T-cell (primary cell): ENCODE results near the gene MYRF. TPM values are rescaled to one million over a fixed set of nuclear protein-coding genes. Genes with fewer than 3 reads are reported as not detected.

Experiments
- ATAC-seq, 4 experiments: fragments of 200-7000 bp in 3 of 4; fragments of 150-1000 bp in 1 of 4; cut with Tn5 transposase; replicated peaks in 1 of 4; 1 replicate in 3 of 4; 2 replicates in 1 of 4; pipeline ENCODE4 v1.10.0; 2021; ENCODE audit warnings: moderate library complexity in 3 of 4, mild to moderate bottlenecking in 2 of 4, moderate number of reproducible peaks in 1 of 4
- CTCF ChIA-PET, 2 donors: fragments of 300-600 bp; sonication (Branson Sonifier 250); formaldehyde crosslinking; loops; one replicate each; lab custom pipeline; 2022; ENCODE audit warnings: antibody characterized with exemption in 2 of 2; lab: Charles Lee
- POLR2A ChIA-PET, 2 donors: fragments of 300-600 bp; sonication (Branson Sonifier 250); formaldehyde crosslinking; loops; one replicate each; lab custom pipeline; 2022; ENCODE audit warnings: antibody characterized with exemption in 2 of 2; lab: Charles Lee
- DNase-seq, 35 experiments: peaks; one replicate each; pipeline versions ENCODE4 v3.0.0 to v3.0.0-alpha.2; 2013 to 2023
- H3K27ac ChIP-seq: one replicate; pipeline ENCODE4 v1.5.1; 2013; ENCODE audit warnings: low read length
- H3K27me3 ChIP-seq, 2 experiments: replicated peaks in 1 of 2; 1 replicate in 1 of 2; 2 replicates in 1 of 2; pipeline versions ENCODE4 v1.6.1 to v1.7.0; 2013; ENCODE audit warnings: low read length in 1 of 2, mixed read lengths in 1 of 2; ENCODE audit not compliant: control insufficient read depth in 2 of 2, insufficient read depth in 2 of 2; ENCODE audit errors: extremely low read depth in 1 of 2
- H3K36me3 ChIP-seq, 2 donors: 1 replicate in 1 of 2; 2 replicates in 1 of 2; pipeline versions ENCODE4 v1.6.1 to v1.7.0; 2013; ENCODE audit warnings: low read length in 1 of 2; ENCODE audit not compliant: control insufficient read depth in 2 of 2, insufficient read depth in 1 of 2; ENCODE audit errors: extremely low read depth in 1 of 2
- H3K4me1 ChIP-seq, 2 experiments: 1 replicate in 1 of 2; 2 replicates in 1 of 2; pipeline versions ENCODE4 v1.6.1 to v1.7.0; 2013; ENCODE audit warnings: low read length in 2 of 2, mixed read lengths in 1 of 2; ENCODE audit not compliant: insufficient read depth in 2 of 2, control insufficient read depth in 1 of 2; ENCODE audit errors: extremely low read depth in 1 of 2
- H3K4me3 ChIP-seq, 2 donors: 1 replicate in 1 of 2; 2 replicates in 1 of 2; pipeline versions ENCODE4 v1.5.1 to v1.7.0; 2013; ENCODE audit warnings: mild to moderate bottlenecking in 2 of 2, low read length in 1 of 2, moderate library complexity in 1 of 2; ENCODE audit not compliant: control insufficient read depth in 1 of 2; ENCODE audit errors: extremely low read depth in 1 of 2
- H3K9me3 ChIP-seq: 2 replicates; pipeline ENCODE4 v1.7.0; 2013
- H3K27ac Mint-ChIP-seq, 2 donors: one replicate each; pipeline ENCODE4 v1.8.0; 2020 to 2021; ENCODE audit warnings: mild to moderate bottlenecking in 2 of 2, mixed read lengths in 2 of 2
- H3K27me3 Mint-ChIP-seq, 2 donors: one replicate each; pipeline ENCODE4 v1.8.0; 2021 to 2022; ENCODE audit warnings: mixed read lengths in 2 of 2
- H3K36me3 Mint-ChIP-seq: one replicate; pipeline ENCODE4 v1.8.0; 2021; ENCODE audit warnings: mixed read lengths
- H3K4me1 Mint-ChIP-seq, 3 donors: one replicate each; pipeline ENCODE4 v1.8.0; 2020 to 2022; ENCODE audit warnings: mixed read lengths in 3 of 3, mild to moderate bottlenecking in 1 of 3
- H3K4me3 Mint-ChIP-seq, 3 donors: one replicate each; pipeline ENCODE4 v1.8.0; 2020 to 2022; ENCODE audit warnings: mild to moderate bottlenecking in 3 of 3, mixed read lengths in 3 of 3, moderate library complexity in 3 of 3
- H3K9me3 Mint-ChIP-seq, 3 donors: one replicate each; pipeline ENCODE4 v1.8.0; 2020 to 2022; ENCODE audit warnings: mixed read lengths in 3 of 3
- WGBS: methylation state at CpG from one replicate; pipeline ENCODE4 v1.1.5; 2013; ENCODE audit warnings: missing lambda C conversion rate; ENCODE audit not compliant: insufficient coverage; 5-methylcytosine and 5-hydroxymethylcytosine counted together
- total RNA-seq, 35 experiments: library from RNA in 6 of 35; stranded (reverse) in 6 of 35; fragments of 120-200 nt in 1 of 35; gene quantifications; one replicate each; pipeline versions ENCODE4 v1.2.1 to v1.2.4 and lab custom pipeline; 2013 to 2026

MYRF gene
- total RNA-seq, 5 donors from 2014 or later (not counting 1 experiment from before 2014, with no cell fraction given) = 0.95 to 4.9 (median 1.5) TPM

DNA sequence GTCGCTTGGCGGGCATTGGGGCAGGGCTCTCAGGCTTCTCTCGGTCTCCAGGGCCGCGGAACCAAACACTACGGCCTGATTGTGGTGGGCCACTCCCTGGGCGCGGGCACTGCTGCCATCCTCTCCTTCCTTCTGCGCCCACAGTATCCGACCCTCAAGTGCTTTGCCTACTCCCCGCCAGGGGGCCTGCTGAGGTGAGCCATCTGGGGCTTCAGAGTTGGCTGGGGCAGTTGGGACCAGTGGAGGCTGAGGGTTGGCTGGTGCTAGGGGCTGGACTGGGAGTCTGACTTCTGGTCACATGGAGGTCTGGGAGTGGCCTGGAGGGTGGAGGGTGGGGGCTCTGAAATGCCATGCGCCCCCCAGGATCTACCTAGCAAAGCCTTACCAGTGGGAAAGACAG lies 15.3 kb upstream of the MYRF start:
- H3K4me3 ChIP-seq = no peak overlapping the region
- no peak overlapping the region for H3K27ac Mint-ChIP-seq
- H3K4me1 ChIP-seq = peaks cover 0 to 4% of the 10 kb centered on the region in 2 experiments
- H3K27ac ChIP-seq = no peak overlapping the region
- no peak overlapping the region for H3K4me3 Mint-ChIP-seq
- H3K36me3 Mint-ChIP-seq = no peaks in the 10 kb centered on the region
- peaks cover 2 to 7% (median 4%) of the 10 kb centered on the region in 3 donors for H3K4me1 Mint-ChIP-seq
- ATAC-seq (no peak), DNase-seq (no peak)
- H3K27me3 ChIP-seq = peaks cover 0 to 12% of the 10 kb centered on the region in 2 experiments
- 86% methylated on average over 12 of the region's 12 CpGs for WGBS
- POLR2A ChIA-PET = no interaction called here
- CTCF ChIA-PET = no interaction called here
- H3K9me3 Mint-ChIP-seq = no peaks in the 10 kb centered on the region
- H3K27me3 Mint-ChIP-seq = no peaks in the 10 kb centered on the region
- no peaks in the 10 kb centered on the region for H3K36me3 ChIP-seq
- H3K9me3 ChIP-seq = no peaks in the 10 kb centered on the region

DNA sequence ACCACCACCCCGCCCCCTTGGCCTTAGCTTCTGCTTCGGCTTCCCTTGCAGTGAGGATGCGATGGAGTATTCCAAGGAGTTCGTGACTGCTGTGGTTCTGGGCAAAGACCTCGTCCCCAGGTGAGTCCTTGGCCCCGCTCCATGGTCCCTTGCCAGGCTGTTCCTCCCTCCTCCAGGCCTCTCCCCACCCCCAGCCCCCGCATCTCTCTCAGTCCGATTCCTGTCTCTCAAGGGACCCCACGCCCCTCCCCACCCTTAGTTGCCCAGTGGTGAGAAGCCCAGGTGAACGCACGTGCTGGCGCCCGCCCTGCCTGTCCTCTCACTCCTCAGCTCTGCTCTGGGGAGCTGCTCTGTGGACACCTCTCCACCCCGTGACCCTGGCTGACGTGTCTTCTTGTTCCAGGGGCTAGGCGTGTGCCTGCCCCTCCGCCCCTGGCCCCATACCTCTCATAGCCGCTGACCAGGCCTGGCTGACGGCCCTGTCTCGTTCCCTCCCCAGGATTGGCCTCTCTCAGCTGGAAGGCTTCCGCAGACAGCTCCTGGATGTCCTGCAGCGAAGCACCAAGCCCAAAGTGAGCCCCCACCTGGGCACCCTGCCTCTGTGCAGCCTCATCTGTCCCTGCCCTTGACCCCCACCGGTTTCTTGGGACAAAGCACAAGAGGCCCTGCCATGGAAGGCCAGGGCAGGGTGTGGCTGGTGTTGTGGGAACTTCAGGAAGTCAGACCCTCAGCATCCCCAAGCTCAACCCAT lies 14.6 kb upstream of the MYRF start:
- ChIA-PET POLR2A (no interaction called here), CTCF (no interaction called here)
- H3K27ac Mint-ChIP-seq = no peak overlapping the region
- DNase-seq (no peak), ATAC-seq (no peak)
- H3K27me3 Mint-ChIP-seq = no peaks in the 10 kb centered on the region
- H3K9me3 Mint-ChIP-seq = no peaks in the 10 kb centered on the region
- Histone ChIP-seq H3K9me3 (no peaks in the 10 kb centered on the region), H3K4me3 (no peak overlapping the region), H3K27me3 (peaks cover 0 to 12% of the 10 kb centered on the region in 2 experiments), H3K4me1 (peaks cover 0 to 4% of the 10 kb centered on the region in 2 experiments), H3K27ac (no peak overlapping the region), H3K36me3 (no peaks in the 10 kb centered on the region)
- no peak overlapping the region for H3K4me3 Mint-ChIP-seq
- H3K36me3 Mint-ChIP-seq = no peaks in the 10 kb centered on the region
- WGBS = 79% methylated on average over 19 of the region's 23 CpGs
- H3K4me1 Mint-ChIP-seq = peaks cover 2 to 7% (median 4%) of the 10 kb centered on the region in 3 donors

DNA sequence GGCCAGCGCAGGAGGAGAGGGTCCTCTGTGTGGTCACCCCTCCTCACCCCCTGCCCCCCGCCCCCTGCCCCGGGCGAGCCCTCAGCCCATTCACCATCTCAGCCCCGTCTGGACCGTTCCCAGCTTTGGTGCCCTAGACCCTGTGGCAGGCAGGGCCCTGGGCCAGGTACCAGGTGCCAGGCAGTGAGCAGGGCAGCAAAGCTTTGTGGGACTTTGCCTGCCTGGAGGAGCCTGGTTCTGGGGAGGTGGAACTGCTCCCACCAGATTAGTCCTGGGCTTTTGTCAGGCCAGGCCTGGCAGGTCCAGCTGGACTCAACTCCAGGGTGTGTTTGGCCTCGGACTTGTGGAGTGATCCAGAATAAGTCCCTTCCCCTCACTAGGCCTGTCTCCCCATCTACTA lies 13.7 kb upstream of the MYRF start:
- Mint-ChIP-seq H3K4me3 (no peak overlapping the region), H3K9me3 (no peaks in the 10 kb centered on the region), H3K4me1 (no peaks in the 10 kb centered on the region), H3K27me3 (no peaks in the 10 kb centered on the region), H3K36me3 (no peaks in the 10 kb centered on the region), H3K27ac (no peak overlapping the region)
- no peaks in the 10 kb centered on the region for H3K9me3 ChIP-seq
- ATAC-seq = no peak
- no peaks in the 10 kb centered on the region for H3K36me3 ChIP-seq
- ChIA-PET POLR2A (no interaction called here), CTCF (no interaction called here)
- H3K4me3 ChIP-seq = no peak overlapping the region
- H3K4me1 ChIP-seq = no peaks in the 10 kb centered on the region
- H3K27ac ChIP-seq = no peak overlapping the region
- DNase-seq = no peak
- 88% methylated on average over 2 of the region's 7 CpGs for WGBS
- peaks cover 0 to 12% of the 10 kb centered on the region in 2 experiments for H3K27me3 ChIP-seq

DNA sequence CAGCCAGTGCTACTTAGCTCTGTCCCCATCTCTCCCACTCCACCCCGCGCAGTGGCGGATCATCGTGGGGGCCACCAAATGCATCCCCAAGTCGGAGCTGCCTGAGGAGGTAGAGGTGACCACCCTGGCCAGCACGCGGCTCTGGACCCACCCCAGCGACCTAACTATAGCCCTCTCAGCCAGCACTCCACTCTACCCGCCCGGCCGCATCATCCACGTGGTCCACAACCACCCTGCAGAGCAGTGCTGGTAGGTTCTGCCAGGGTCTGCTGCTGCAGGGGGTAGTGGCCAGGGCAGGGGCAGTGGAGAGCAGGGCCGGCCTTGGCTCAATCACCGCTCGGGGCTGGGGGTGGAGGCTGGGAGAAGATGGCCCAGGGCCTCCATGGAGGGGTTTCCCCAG lies 13.0 kb upstream of the MYRF start:
- no peak for DNase-seq
- Mint-ChIP-seq H3K4me1 (no peaks in the 10 kb centered on the region), H3K27ac (no peak overlapping the region), H3K36me3 (no peaks in the 10 kb centered on the region), H3K4me3 (no peak overlapping the region), H3K27me3 (no peaks in the 10 kb centered on the region), H3K9me3 (no peaks in the 10 kb centered on the region)
- H3K36me3 ChIP-seq = no peaks in the 10 kb centered on the region
- H3K27ac ChIP-seq = no peak overlapping the region
- H3K4me1 ChIP-seq = no peaks in the 10 kb centered on the region
- ATAC-seq = no peak
- ChIA-PET POLR2A (no interaction called here), CTCF (no interaction called here)
- peaks cover 0 to 9% of the 10 kb centered on the region in 2 experiments for H3K27me3 ChIP-seq
- no peaks in the 10 kb centered on the region for H3K9me3 ChIP-seq
- 85% methylated on average over 10 of the region's 15 CpGs for WGBS
- H3K4me3 ChIP-seq = no peak overlapping the region

DNA sequence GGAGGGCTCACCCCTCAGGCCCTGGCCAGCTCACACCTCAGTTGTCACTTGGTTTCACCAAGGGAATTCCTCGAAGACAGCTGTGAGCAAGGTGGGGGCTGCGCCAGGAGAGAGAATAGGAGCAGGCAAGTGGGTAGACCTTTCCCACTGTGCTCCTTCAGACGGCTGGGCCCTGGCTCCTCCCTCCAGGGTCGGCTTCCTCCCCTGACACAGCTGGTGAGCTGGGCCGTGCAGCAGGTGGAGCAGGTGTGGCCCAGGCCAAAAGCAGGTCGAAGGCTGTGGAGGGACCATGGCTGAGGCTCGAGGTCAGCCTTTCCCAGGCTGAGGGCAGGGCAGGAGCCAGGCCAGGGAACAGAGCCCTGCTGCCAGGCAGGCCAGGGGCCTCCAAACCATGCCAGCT lies 12.5 kb upstream of the MYRF start:
- POLR2A ChIA-PET = no interaction called here
- Mint-ChIP-seq H3K9me3 (no peaks in the 10 kb centered on the region), H3K36me3 (no peaks in the 10 kb centered on the region), H3K27ac (no peak overlapping the region), H3K4me3 (no peak overlapping the region), H3K4me1 (no peaks in the 10 kb centered on the region), H3K27me3 (no peaks in the 10 kb centered on the region)
- ATAC-seq = no peak
- Histone ChIP-seq H3K36me3 (no peaks in the 10 kb centered on the region), H3K27ac (no peak overlapping the region), H3K9me3 (no peaks in the 10 kb centered on the region), H3K27me3 (peaks cover 0 to 7% of the 10 kb centered on the region in 2 experiments), H3K4me1 (no peaks in the 10 kb centered on the region), H3K4me3 (no peak overlapping the region)
- no peak for DNase-seq
- WGBS = 62% methylated on average over 7 of the region's 7 CpGs
- CTCF ChIA-PET = no interaction called here

DNA sequence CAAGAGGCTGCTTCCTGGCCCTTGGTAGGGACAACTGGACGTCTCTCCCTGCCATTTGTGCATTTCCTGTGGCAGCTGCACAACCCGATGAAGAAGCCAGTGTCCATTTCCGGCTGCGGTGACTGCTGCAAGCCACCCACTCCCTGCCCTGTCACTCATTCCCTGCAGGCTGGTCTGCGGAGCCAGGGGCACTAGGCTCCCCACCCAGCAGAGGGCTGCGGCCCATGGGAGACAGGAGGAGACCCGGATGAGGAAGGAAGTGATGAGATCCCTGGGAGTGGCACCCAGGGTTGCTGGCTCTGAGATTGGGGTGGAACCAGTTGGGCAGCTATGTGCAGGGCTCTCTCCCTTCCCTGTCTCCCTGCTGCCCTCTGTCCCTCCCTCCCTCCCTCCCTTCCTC lies 10.0 kb upstream of the MYRF start:
- no peak overlapping the region for H3K4me3 Mint-ChIP-seq
- H3K27me3 Mint-ChIP-seq = no peaks in the 10 kb centered on the region
- no peaks in the 10 kb centered on the region for H3K36me3 ChIP-seq
- ATAC-seq (no peak), DNase-seq (no peak)
- peaks cover 0 to 5% of the 10 kb centered on the region in 2 experiments for H3K27me3 ChIP-seq
- no peaks in the 10 kb centered on the region for H3K4me1 Mint-ChIP-seq
- POLR2A ChIA-PET = no interaction called here
- H3K9me3 ChIP-seq = no peaks in the 10 kb centered on the region
- CTCF ChIA-PET = no interaction called here
- no peaks in the 10 kb centered on the region for H3K4me1 ChIP-seq
- 63% methylated on average over 4 of the region's 7 CpGs for WGBS
- H3K4me3 ChIP-seq = no peak overlapping the region
- H3K9me3 Mint-ChIP-seq = no peaks in the 10 kb centered on the region
- H3K36me3 Mint-ChIP-seq = no peaks in the 10 kb centered on the region
- no peak overlapping the region for H3K27ac ChIP-seq
- H3K27ac Mint-ChIP-seq = no peak overlapping the region
